Stimulated activated CD4-positive, alpha-beta T cell treated with anti-CD3 and anti-CD28 coated beads, TNF-alpha, amount 100 ng/mL, for 48 hours (primary cell): ENCODE measurements around the gene PGLYRP1.

ENCODE experiments used
- DNase-seq, 3 donors: peaks; one replicate each; pipeline ENCODE4 v3.0.0-alpha.2; 2020; ENCODE audit warnings: low read depth in 3 of 3

The PGLYRP1 gene

GRCh38 chr19:45969676-45970075, 53.2 kb downstream of the PGLYRP1 start:
- DNase-seq: no peak
